ENCODE results near the gene GRIA1.

The GRIA1 gene

GRCh38 chr5:153500178-153500577, 9.7 kb downstream of the GRIA1 start:
- DNase-seq = no peak

- no peak for DNase-seq
These were observed 14.3 kb downstream of the GRIA1 start for GRCh38 chr5:153504726-153505125.

- DNase-seq = no peak
These were observed 18.2 kb downstream of the GRIA1 start for GRCh38 chr5:153508700-153509099.

- no peak for DNase-seq
These were observed 21.2 kb downstream of the GRIA1 start for GRCh38 chr5:153511622-153512021.

- no peak for DNase-seq
These were observed 22.7 kb downstream of the GRIA1 start for GRCh38 chr5:153513156-153513555.

GRCh38 chr5:153515301-153515700, 24.8 kb downstream of the GRIA1 start:
- no peak for DNase-seq

GRCh38 chr5:153516504-153517240, 26.2 kb downstream of the GRIA1 start:
- no peak for DNase-seq

GRCh38 chr5:153517241-153517611, 26.8 kb downstream of the GRIA1 start:
- DNase-seq = no peak

- no peak for DNase-seq
These were observed 29.7 kb downstream of the GRIA1 start for GRCh38 chr5:153520137-153520536.

- no peak for DNase-seq
These were observed 30.5 kb downstream of the GRIA1 start for GRCh38 chr5:153520952-153521351.

GRCh38 chr5:153523211-153523610, 32.7 kb downstream of the GRIA1 start:
- DNase-seq = no peak

- DNase-seq = no peak
These were observed 33.4 kb downstream of the GRIA1 start for GRCh38 chr5:153523831-153524230.

- no peak for DNase-seq
These were observed 35.1 kb downstream of the GRIA1 start for GRCh38 chr5:153525536-153525935.

- no peak for DNase-seq
These were observed 40.1 kb downstream of the GRIA1 start for GRCh38 chr5:153530357-153531143.

GRCh38 chr5:153533546-153533945, 43.1 kb downstream of the GRIA1 start:
- DNase-seq = no peak

- DNase-seq = no peak
These were observed 43.6 kb downstream of the GRIA1 start for GRCh38 chr5:153534102-153534501.

GRCh38 chr5:153537207-153537606, 46.7 kb downstream of the GRIA1 start:
- no peak for DNase-seq

GRCh38 chr5:153539983-153540382, 49.5 kb downstream of the GRIA1 start:
- no peak for DNase-seq

- no peak for DNase-seq
These were observed 52.1 kb downstream of the GRIA1 start for GRCh38 chr5:153542536-153542935.

- no peak for DNase-seq
These were observed 52.8 kb downstream of the GRIA1 start for GRCh38 chr5:153543288-153543687.

- DNase-seq = no peak
These were observed 53.5 kb downstream of the GRIA1 start for GRCh38 chr5:153543959-153544470.

- DNase-seq = no peak
These were observed 54.2 kb downstream of the GRIA1 start for GRCh38 chr5:153544706-153545105.

GRCh38 chr5:153546566-153546965, 56.1 kb downstream of the GRIA1 start:
- no peak for DNase-seq

GRCh38 chr5:153551537-153552079, 61.1 kb downstream of the GRIA1 start:
- DNase-seq = no peak

Measured in activated CD4-positive, alpha-beta T cell treated with anti-CD3 and anti-CD28 coated beads for 4 hours (primary cell).